Astrocyte (in vitro differentiated cells and primary cell): ENCODE measurements around the gene GALNT2. TPM values are rescaled to one million over a fixed set of nuclear protein-coding genes. Genes with fewer than 3 reads are reported as not detected.

ENCODE experiments used
- DNase-seq: peaks from one replicate; pipeline ENCODE4 v3.0.0-alpha.2; 2010; ENCODE audit warnings: low read depth
- FAIRE-seq: peaks from 2 replicates; lab custom pipeline; 2011; peaks lifted over from hg19 to GRCh38; lab: Jason Lieb, UNC
- H2AFZ ChIP-seq: 2 replicates; pipeline ENCODE4 v1.6.0; 2012; ENCODE audit warnings: low read depth, low read length, inconsistent platforms
- H3K27ac ChIP-seq: 2 replicates; pipeline ENCODE4 v1.5.1; 2011; ENCODE audit warnings: low read depth, low read length, inconsistent platforms
- H3K27me3 ChIP-seq: 2 replicates; pipeline ENCODE4 v1.6.0; 2011; ENCODE audit warnings: low read length, inconsistent platforms; ENCODE audit not compliant: insufficient read depth
- H3K36me3 ChIP-seq: 2 replicates; pipeline ENCODE4 v1.5.1; 2011; ENCODE audit warnings: low read length, inconsistent platforms; ENCODE audit not compliant: insufficient read depth
- H3K4me1 ChIP-seq: 2 replicates; pipeline ENCODE4 v1.5.1; 2011; ENCODE audit warnings: low read length, inconsistent platforms; ENCODE audit not compliant: insufficient read depth
- H3K4me2 ChIP-seq: 2 replicates; pipeline ENCODE4 v1.6.0; 2012; ENCODE audit warnings: low read length, inconsistent platforms
- H3K4me3 ChIP-seq: 2 replicates; pipeline ENCODE4 v1.5.1; 2011; ENCODE audit warnings: low read depth, mild to moderate bottlenecking, low read length, inconsistent platforms; ENCODE audit not compliant: insufficient read depth
- H3K79me2 ChIP-seq: 2 replicates; pipeline ENCODE4 v1.6.0; 2012; ENCODE audit warnings: mild to moderate bottlenecking, low read length, inconsistent platforms; ENCODE audit not compliant: insufficient read depth
- H3K9ac ChIP-seq: 2 replicates; pipeline ENCODE4 v1.6.0; 2012; ENCODE audit warnings: mild to moderate bottlenecking, low read length, inconsistent platforms
- H3K9me3 ChIP-seq: 2 replicates; pipeline ENCODE4 v1.5.1; 2012; ENCODE audit warnings: low read depth, mild to moderate bottlenecking, low read length, inconsistent platforms; ENCODE audit not compliant: insufficient read depth
- H4K20me1 ChIP-seq: 2 replicates; pipeline ENCODE4 v1.6.0; 2012; ENCODE audit warnings: low read length, inconsistent platforms; ENCODE audit not compliant: insufficient read depth
- H3K27ac Mint-ChIP-seq: one replicate; pipeline ENCODE4 v1.8.0; 2021; ENCODE audit warnings: mild to moderate bottlenecking, mixed read lengths; ENCODE audit not compliant: unreplicated experiment
- H3K27me3 Mint-ChIP-seq: one replicate; pipeline ENCODE4 v1.8.0; 2021; ENCODE audit warnings: low read depth, mixed read lengths; ENCODE audit not compliant: unreplicated experiment
- H3K36me3 Mint-ChIP-seq: one replicate; pipeline ENCODE4 v1.8.0; 2021; ENCODE audit warnings: low read depth, mixed read lengths; ENCODE audit not compliant: unreplicated experiment
- H3K4me1 Mint-ChIP-seq: one replicate; pipeline ENCODE4 v1.8.0; 2021; ENCODE audit warnings: low read depth, mixed read lengths; ENCODE audit not compliant: unreplicated experiment
- H3K4me3 Mint-ChIP-seq: one replicate; pipeline ENCODE4 v1.8.0; 2021; ENCODE audit warnings: mild to moderate bottlenecking, moderate library complexity, mixed read lengths; ENCODE audit not compliant: unreplicated experiment
- H3K9me3 Mint-ChIP-seq: one replicate; pipeline ENCODE4 v1.8.0; 2021; ENCODE audit warnings: mild to moderate bottlenecking, mixed read lengths; ENCODE audit not compliant: unreplicated experiment
- EZH2 ChIP-seq: IDR thresholded peaks from 2 replicates; pipeline ENCODE4 v1.6.1; 2012; ENCODE audit warnings: mild to moderate bottlenecking, low read length, inconsistent platforms; ENCODE audit not compliant: insufficient read depth
- total RNA-seq: library from RNA; stranded (reverse); gene quantifications from 2 replicates; pipeline ENCODE4 v1.2.1, GENCODE V29; 2021
- TF ChIP-seq, protein P1 (sequence below): IDR thresholded peaks from 2 replicates; pipeline ENCODE4 v1.5.1; 2011; ENCODE audit warnings: low read depth, mild to moderate bottlenecking, inconsistent platforms, low read length, moderate library complexity; ENCODE audit not compliant: insufficient read depth

Gene GALNT2
- total RNA-seq, 1 donor from 2014 or later, result 507 TPM

- Histone ChIP-seq H3K79me2 (peaks cover 100% of the 10 kb centered on the region), H4K20me1 (peaks cover 43% of the 10 kb centered on the region), H3K4me3 (no peak overlapping the region), H3K9me3 (peaks cover under 1% of the 10 kb centered on the region), H3K4me2 (peak overlapping the region; percentile 43), H3K27ac (peak overlapping the region; percentile 87), H3K36me3 (no peaks in the 10 kb centered on the region), H2AFZ (no peak overlapping the region), H3K27me3 (no peaks in the 10 kb centered on the region), H3K4me1 (peaks cover 43% of the 10 kb centered on the region), H3K9ac (peak overlapping the region; percentile 51)
- Mint-ChIP-seq H3K4me1 (peaks cover 86% of the 10 kb centered on the region), H3K27ac (peak overlapping the region; percentile 90), H3K27me3 (no peaks in the 10 kb centered on the region), H3K9me3 (peaks cover 3% of the 10 kb centered on the region), H3K4me3 (peak overlapping the region; percentile 50), H3K36me3 (peaks cover 30% of the 10 kb centered on the region)
- DNase-seq, result peak; percentile 81
- no peak for FAIRE-seq
- no peak for TF ChIP-seq EZH2
- TF ChIP-seq, protein P1, sequence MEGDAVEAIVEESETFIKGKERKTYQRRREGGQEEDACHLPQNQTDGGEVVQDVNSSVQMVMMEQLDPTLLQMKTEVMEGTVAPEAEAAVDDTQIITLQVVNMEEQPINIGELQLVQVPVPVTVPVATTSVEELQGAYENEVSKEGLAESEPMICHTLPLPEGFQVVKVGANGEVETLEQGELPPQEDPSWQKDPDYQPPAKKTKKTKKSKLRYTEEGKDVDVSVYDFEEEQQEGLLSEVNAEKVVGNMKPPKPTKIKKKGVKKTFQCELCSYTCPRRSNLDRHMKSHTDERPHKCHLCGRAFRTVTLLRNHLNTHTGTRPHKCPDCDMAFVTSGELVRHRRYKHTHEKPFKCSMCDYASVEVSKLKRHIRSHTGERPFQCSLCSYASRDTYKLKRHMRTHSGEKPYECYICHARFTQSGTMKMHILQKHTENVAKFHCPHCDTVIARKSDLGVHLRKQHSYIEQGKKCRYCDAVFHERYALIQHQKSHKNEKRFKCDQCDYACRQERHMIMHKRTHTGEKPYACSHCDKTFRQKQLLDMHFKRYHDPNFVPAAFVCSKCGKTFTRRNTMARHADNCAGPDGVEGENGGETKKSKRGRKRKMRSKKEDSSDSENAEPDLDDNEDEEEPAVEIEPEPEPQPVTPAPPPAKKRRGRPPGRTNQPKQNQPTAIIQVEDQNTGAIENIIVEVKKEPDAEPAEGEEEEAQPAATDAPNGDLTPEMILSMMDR, result no peak
Measured at GRCh38 chr1:230077436-230078213, 10.6 kb downstream of the GALNT2 start.

GRCh38 chr1:230079199-230080024 is 12.4 kb downstream of the GALNT2 start:
- no peak overlapping the region for H3K4me3 Mint-ChIP-seq
- Histone ChIP-seq H3K36me3 (no peaks in the 10 kb centered on the region), H2AFZ (no peak overlapping the region), H3K9ac (peak overlapping the region; percentile 70), H3K27me3 (no peaks in the 10 kb centered on the region), H3K79me2 (peaks cover 100% of the 10 kb centered on the region), H3K27ac (peak overlapping the region; percentile 87), H3K4me2 (peak overlapping the region; percentile 22), H3K4me3 (no peak overlapping the region), H3K4me1 (peaks cover 39% of the 10 kb centered on the region), H3K9me3 (peaks cover 5% of the 10 kb centered on the region), H4K20me1 (peaks cover 25% of the 10 kb centered on the region)
- TF ChIP-seq EZH2, result no peak
- TF ChIP-seq, protein P1, result no peak
- DNase-seq (no peak), FAIRE-seq (no peak)
- H3K27me3 Mint-ChIP-seq, result no peaks in the 10 kb centered on the region
- peaks cover 85% of the 10 kb centered on the region for H3K4me1 Mint-ChIP-seq
- peaks cover 42% of the 10 kb centered on the region for H3K36me3 Mint-ChIP-seq
- H3K9me3 Mint-ChIP-seq, result peaks cover 10% of the 10 kb centered on the region
- peak overlapping the region; percentile 90 for H3K27ac Mint-ChIP-seq
